BE2C (cell line): ENCODE results near the gene MLF2.
A peak's percentile ranks its signal among the peaks of the same experiment; 100 is the strongest.
"Not testable (repeated sequence)": the region's sequence is repeated elsewhere in the genome, so short reads cannot be mapped to it uniquely, and the experiment has no call there.

ENCODE experiments used
- DNase-seq: peaks from one replicate; pipeline ENCODE4 v3.0.0-alpha.2; 2020
- H3K27me3 ChIP-seq: fragments of 250-450 bp; sonication (Bioruptor Pico); 2 replicates; pipeline ENCODE4 v1.5.1; 2020; ENCODE audit warnings: mild to moderate bottlenecking
- H3K36me3 ChIP-seq: fragments of 250-450 bp; sonication (Bioruptor Pico); 2 replicates; pipeline ENCODE4 v1.5.1; 2020; ENCODE audit warnings: mild to moderate bottlenecking
- H3K4me1 ChIP-seq: fragments of 250-450 bp; sonication (Bioruptor Pico); 2 replicates; pipeline ENCODE4 v1.5.1; 2020
- H3K4me3 ChIP-seq: 2 replicates; pipeline ENCODE4 v1.5.1; 2011; ENCODE audit warnings: low read depth, low read length
- H3K9me3 ChIP-seq: fragments of 250-450 bp; sonication (Bioruptor Pico); 2 replicates; pipeline ENCODE4 v1.5.1; 2020
- CTCF ChIP-seq: IDR thresholded peaks from 2 replicates; pipeline ENCODE4 v1.5.1; 2012; ENCODE audit warnings: mild to moderate bottlenecking, low read depth, low read length

Gene MLF2

DNA sequence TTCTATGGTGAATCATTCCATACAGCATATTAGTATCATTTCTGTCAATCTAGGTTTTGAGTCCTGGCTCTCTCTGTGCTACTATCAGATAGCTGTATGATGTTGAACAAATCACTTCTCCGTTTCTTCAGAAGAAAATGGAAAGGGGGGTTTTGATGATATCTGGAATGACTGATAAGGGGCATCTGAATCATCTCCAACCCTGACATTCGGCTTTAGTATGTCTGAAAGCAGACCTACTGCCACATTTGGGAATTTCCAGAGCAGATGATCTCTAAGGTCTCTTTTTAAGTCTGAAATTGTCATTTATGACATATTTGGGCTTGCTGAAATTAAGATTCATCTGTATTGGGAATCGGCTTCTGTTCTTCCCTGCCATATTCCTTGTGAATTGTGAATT is 10.1 kb downstream of the MLF2 start:
- Histone ChIP-seq H3K36me3 (peaks cover 14% of the 10 kb centered on the region), H3K9me3 (no peaks in the 10 kb centered on the region), H3K27me3 (no peaks in the 10 kb centered on the region), H3K4me1 (peaks cover 11% of the 10 kb centered on the region), H3K4me3 (no peak overlapping the region)
- no peak for DNase-seq
- TF ChIP-seq CTCF, result no peak

GRCh38 chr12:6742080-6742479 is 10.9 kb downstream of the MLF2 start:
- peaks cover 11% of the 10 kb centered on the region for H3K4me1 ChIP-seq
- H3K9me3 ChIP-seq, H3K4me3 ChIP-seq, H3K27me3 ChIP-seq, DNase-seq, H3K36me3 ChIP-seq: not testable (repeated sequence)

GRCh38 chr12:6736754-6737153 is 16.2 kb downstream of the MLF2 start:
- no peak for TF ChIP-seq CTCF
- Histone ChIP-seq H3K9me3 (no peaks in the 10 kb centered on the region), H3K36me3 (no peaks in the 10 kb centered on the region; the same call in 1 of the 2 replicates), H3K27me3 (no peaks in the 10 kb centered on the region), H3K4me1 (peaks cover 3% of the 10 kb centered on the region), H3K4me3 (no peak overlapping the region)
- DNase-seq, result no peak

DNA sequence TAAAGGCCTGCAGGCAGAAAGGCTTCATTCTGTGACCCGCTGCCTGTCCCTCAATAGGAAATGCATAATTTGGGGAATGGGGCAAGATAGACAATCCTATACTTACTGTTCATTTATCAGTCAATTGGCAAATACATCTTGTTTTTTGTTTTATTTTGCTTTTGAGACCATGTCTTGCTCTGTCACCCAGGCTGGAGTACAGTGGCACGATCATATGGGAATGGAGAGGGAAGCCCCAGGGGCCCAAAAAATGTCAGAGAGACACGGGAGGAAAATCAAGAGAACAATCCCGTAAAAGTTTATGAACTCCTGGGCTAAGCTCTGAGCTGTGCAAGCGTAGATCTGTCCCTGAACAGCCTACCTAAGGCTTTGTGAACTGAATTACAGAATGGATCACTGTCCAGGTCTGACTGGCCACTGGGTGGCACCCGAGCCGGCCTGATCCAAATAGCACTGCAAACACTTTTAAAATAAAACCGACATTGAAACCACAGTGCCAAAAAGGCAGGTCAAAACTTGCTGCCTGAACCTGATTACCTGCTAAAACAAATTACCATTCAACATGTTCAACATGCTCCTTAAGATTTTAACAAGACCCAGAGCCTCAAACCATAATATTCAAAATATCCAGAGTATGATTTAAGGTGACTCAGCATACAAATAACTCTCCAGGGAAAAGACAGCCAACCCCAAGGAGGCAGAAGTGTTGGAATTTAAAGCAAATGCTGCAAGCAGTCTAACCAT is 17.3 kb downstream of the MLF2 start:
- DNase-seq, result peak; percentile 72
- Histone ChIP-seq H3K27me3 (no peaks in the 10 kb centered on the region), H3K4me3 (no peak overlapping the region), H3K36me3 (peaks cover 8% of the 10 kb centered on the region), H3K4me1 (peaks cover 3% of the 10 kb centered on the region), H3K9me3 (no peaks in the 10 kb centered on the region)
- peak; percentile 88 for TF ChIP-seq CTCF

DNA sequence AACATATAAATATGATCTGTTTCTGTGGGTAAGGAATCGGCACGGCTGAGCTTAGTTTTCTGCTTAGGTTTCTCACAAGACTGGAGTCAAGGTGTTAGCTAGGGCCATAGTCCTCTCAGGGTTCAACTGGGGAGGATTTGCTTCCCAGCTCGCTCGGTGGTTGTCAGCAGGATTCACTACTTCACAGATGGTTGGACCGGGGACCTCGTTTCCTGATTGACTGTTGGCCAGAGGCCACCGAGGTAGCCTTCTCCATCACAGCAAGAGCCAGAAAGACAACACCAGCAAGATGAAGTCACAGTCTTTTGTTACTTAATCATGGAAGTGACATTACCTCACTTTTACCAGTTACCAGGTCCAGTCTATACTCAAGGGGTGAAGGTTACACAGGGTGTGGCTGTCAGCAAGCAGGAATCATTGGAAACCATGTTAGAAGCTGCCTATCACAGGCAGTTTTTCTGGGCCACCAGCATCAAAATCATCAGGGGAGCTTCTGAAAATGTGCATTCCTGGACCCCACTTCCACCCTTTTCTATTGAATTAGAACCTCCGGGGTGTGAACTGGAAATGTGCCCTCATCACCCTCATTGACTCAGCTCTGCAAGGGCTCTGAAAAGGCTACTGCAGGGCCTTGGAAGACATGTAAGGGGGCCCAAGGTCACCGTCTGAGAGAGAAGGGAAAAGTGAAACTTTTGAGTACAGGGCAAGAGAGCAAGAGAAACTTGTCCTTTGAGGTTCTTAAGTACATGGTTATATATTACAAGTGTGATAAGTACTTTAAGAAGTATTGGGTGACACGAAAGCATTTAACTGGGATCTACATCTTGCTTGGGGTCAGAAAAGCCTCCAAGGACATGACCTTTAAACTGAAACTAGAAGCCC is 18.2 kb downstream of the MLF2 start:
- Histone ChIP-seq H3K9me3 (no peaks in the 10 kb centered on the region), H3K4me1 (peaks cover 3% of the 10 kb centered on the region), H3K36me3 (peaks cover 17% of the 10 kb centered on the region), H3K4me3 (no peak overlapping the region), H3K27me3 (no peaks in the 10 kb centered on the region)
- DNase-seq, result no peak
- TF ChIP-seq CTCF, result no peak

DNA sequence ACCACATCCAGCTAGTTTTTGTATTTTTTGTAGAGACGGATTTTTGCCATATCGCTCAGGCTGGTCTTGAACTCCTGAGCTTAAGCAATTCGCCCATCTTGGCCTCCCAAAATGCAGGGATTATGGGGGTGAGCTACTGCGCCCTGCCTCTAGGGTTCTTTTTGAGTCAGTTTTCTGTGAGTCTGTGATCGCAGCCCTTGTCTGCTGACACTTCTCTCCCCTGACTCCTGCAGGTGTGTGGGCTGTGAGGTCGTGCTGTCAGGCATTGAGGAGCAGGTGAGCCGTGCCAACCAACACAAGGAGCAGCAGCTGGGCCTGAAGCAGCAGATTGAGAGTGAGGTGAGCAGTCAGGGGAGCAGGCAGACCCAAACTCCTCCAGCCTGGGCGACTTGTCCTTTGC is 22.8 kb downstream of the MLF2 start:
- peaks cover 28% of the 10 kb centered on the region for H3K36me3 ChIP-seq
- no peak for TF ChIP-seq CTCF
- no peak for DNase-seq

More for the DNA sequence above, 22.8 kb downstream of the MLF2 start:
- Histone ChIP-seq H3K27me3 (no peaks in the 10 kb centered on the region), H3K4me1 (no peaks in the 10 kb centered on the region), H3K9me3 (no peaks in the 10 kb centered on the region), H3K4me3 (no peak overlapping the region)
